GM12872 (cell line): ENCODE measurements around the gene CLEC4D.

ENCODE experiments used
- TF ChIP-seq, protein P1 (sequence below): IDR thresholded peaks from 3 replicates; pipeline ENCODE4 v1.5.1; 2011; ENCODE audit warnings: low read depth, mild to moderate bottlenecking, low read length, moderate library complexity; ENCODE audit not compliant: insufficient read depth

The CLEC4D gene

DNA sequence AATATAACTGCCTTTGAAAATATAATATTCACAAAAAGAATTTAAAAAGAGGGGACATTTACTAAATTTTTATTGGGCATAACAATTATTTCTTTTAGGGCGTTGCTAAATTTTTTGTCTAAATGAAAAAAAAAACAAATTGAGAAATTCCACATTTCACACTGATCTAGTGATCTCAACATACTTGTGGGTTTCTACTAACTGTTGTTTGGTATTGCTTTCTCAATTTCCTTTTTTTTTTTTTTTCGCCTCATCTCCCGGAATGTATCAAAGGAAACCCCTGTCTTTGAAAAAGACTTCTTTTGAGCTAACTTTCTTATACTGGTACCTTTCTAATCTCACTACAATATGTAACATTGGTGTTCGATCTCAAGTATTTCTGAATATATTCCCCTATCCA, at the start of gene CLEC4D:
TSS of gene CLEC4D (plus strand) at position 248 of the 400 bp plus-strand sequence. CDS start 230 bp downstream, outside the sequence.
- TF ChIP-seq, protein P1, sequence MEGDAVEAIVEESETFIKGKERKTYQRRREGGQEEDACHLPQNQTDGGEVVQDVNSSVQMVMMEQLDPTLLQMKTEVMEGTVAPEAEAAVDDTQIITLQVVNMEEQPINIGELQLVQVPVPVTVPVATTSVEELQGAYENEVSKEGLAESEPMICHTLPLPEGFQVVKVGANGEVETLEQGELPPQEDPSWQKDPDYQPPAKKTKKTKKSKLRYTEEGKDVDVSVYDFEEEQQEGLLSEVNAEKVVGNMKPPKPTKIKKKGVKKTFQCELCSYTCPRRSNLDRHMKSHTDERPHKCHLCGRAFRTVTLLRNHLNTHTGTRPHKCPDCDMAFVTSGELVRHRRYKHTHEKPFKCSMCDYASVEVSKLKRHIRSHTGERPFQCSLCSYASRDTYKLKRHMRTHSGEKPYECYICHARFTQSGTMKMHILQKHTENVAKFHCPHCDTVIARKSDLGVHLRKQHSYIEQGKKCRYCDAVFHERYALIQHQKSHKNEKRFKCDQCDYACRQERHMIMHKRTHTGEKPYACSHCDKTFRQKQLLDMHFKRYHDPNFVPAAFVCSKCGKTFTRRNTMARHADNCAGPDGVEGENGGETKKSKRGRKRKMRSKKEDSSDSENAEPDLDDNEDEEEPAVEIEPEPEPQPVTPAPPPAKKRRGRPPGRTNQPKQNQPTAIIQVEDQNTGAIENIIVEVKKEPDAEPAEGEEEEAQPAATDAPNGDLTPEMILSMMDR: no peak

DNA sequence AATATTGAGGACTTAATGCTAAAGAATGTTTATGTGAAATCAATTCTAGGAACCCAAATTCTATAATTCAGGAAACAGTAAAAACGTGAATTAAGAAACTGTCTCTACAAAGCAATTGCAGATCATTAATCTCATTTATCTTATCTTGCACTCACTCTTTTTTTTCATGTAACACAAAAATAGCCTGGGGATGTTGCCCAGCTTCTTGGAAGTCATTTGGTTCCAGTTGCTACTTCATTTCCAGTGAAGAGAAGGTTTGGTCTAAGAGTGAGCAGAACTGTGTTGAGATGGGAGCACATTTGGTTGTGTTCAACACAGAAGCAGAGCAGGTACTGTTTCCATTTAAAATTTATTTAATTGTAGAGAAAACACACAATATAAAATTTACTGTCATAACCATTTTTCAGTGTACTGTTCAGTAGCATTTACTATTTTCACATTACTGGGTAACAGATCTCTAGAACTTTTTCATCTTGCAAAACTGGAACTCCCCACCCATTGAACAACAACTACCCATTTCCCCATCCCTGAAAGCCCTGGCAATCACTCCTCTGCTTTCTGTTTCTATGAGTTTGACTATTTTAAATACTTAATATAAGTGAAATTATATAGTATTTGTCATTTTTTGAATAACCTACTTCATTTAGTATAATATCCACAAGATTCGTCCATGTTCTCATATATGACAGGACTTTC, 47.9 kb upstream of the CLEC4D start:
- TF ChIP-seq, protein P1: no peak

DNA sequence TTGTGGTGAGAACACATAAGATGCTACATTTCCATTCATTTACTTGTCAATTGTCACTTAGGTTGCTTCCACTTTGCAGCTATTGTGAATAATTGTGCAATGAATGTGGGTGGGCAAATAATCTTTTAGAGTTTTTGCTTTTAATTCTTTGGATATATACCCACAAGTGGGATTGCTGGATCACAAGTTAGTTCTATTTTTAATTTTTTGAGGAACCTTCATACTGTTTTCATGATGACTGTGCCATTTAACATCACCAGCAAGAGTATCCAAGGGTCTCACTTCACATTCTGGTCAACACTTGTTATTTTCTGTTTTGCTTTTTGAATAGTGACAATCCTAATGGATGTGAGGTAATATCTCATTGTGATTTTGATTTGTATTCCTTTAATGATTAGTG, 47.1 kb upstream of the CLEC4D start:
- TF ChIP-seq, protein P1: no peak

DNA sequence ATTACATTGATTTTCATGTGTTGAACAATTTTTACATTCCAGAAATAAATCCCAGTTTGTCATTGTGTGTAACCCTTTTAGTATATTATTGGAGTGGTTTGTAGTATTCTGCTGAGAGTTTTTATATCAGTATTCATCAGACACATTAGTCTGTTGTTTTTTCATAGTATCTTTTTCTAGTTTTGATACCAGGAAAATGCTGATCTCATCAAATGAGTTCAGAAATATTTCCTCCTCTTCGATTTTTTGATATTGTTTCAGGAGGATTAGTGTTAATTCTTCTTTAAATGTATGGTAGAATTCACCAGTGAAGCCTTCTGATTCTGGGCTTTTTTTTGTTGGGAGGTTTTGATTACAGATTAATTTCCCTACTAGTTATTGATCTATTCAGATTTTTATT, 42.2 kb upstream of the CLEC4D start:
- TF ChIP-seq, protein P1: no peak

DNA sequence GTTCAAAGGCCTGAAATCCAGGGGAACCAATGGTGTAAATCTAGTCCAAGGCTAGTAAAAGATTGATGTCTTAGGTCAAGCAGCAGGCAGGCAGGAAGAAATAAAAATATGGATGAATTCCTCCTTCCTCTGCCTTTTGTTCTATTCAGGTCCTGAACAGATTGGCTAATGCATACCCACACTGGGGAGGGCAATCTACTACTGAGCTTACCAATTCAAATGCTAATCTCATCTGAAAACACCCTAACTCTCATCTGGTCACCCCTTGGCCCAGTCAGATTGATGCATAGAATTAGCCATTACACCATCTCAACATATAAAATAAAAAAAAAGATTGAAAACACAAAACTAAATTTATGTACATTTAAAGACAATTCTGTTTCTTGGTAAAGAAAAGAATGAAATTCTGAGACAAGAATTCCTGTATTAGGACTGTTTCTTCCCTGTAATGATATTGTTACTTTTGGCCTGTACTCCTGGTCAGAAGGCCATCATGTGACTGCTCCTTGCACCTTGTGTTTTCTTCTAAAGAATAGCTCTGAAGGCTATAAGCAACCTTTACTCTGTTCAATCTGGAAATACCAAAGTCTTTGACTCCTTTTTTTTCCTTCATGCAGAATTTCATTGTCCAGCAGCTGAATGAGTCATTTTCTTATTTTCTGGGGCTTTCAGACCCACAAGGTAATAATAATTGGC, 37.6 kb upstream of the CLEC4D start:
- TF ChIP-seq, protein P1: no peak

DNA sequence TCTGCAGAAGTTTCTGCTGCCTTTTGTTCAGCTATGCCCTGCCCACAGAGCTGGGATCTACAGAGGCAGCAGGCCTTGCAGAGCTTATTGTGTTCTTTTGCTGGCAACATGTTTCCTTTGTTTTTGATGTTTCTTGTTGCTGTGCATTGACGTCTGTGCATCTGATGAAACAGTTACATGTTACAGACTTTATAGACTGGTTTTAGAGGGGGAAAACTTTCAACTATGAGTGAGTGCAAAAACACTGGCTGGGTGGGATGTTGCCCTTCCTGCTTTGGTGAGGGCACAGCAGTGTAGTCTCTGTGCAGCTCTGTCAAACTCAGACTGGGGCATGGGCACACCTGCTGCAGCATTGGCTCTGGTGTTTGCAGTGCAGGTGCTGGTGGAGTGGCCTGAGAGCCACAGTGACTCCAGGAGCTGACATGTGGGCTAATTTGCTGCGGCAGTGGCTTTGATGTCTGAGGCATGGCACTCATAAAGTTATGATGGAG, 30.7 kb upstream of the CLEC4D start:
- TF ChIP-seq, protein P1: no peak

DNA sequence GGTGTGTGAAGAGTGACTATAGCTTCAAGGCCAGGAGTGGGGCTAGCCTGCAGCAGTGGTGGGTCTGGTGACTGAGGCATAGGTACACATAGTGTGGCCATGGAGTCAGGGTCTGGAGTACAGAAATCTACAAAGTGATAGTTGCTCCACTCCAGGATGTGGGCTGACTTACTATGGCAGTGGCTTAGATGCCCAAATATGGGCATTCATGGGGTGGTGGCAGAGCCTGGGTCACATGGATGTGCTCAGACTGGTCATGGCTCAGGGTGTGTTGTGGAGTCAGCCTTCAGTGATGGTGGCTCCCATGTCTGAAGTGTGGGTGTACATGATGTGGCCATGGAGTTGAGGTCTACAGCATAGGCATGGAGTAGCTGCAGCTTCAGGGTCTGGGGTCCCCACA, 30.2 kb upstream of the CLEC4D start:
- TF ChIP-seq, protein P1: no peak
